HepG2 (cell line): ENCODE data around the gene AFF2.

Source experiments
- CREM ChIP-seq, 2 experiments: sonication (generic) in 1 of 2; formaldehyde crosslinking in 1 of 2; IDR thresholded peaks; 2 replicates each; pipeline versions ENCODE4 v1.4.0 to v1.6.1; 2016 to 2020; ENCODE audit warnings: antibody characterized with exemption in 1 of 2, mild to moderate bottlenecking in 1 of 2, missing genetic modification reagents in 1 of 2
- FOXA1 ChIP-seq, 2 experiments: fragments of 450-650 bp in 1 of 2; sonication (generic) in 1 of 2; formaldehyde crosslinking in 1 of 2; IDR thresholded peaks; 2 replicates each; pipeline versions ENCODE4 v1.4.0 to v1.6.1; 2016 to 2020; ENCODE audit warnings: missing genetic modification reagents in 1 of 2
- KLF16 ChIP-seq, 2 experiments: sonication (generic) in 1 of 2; formaldehyde crosslinking in 1 of 2; IDR thresholded peaks; 2 replicates each; pipeline versions ENCODE4 v1.6.1 to v1.8.0; 2016 to 2023; ENCODE audit warnings: missing genetic modification reagents in 2 of 2, missing compliant biosample characterization in 1 of 2
- MEIS1 ChIP-seq: sonication (generic); formaldehyde crosslinking; IDR thresholded peaks from 2 replicates; pipeline ENCODE4 v1.9.0; 2021; ENCODE audit warnings: mild to moderate bottlenecking, missing genetic modification reagents, moderate library complexity, borderline replicate concordance
- NFE2L2 ChIP-seq: fragments of 150-350 bp; IDR thresholded peaks from 2 replicates; pipeline ENCODE4 v1.6.1; 2014; ENCODE audit warnings: low read length
- PCBP2 ChIP-seq: fragments of 200-400 bp; formaldehyde crosslinking; optimal IDR thresholded peaks from 2 replicates; pipeline ENCODE3; 2018; ENCODE audit warnings: low read length, low read depth; ENCODE audit not compliant: poor library complexity, severe bottlenecking
- PHF20 ChIP-seq: sonication (generic); formaldehyde crosslinking; IDR thresholded peaks from 2 replicates; pipeline ENCODE4 v1.5.0; 2020; ENCODE audit warnings: mild to moderate bottlenecking, missing genetic modification reagents
- ZNF777 ChIP-seq: sonication (generic); formaldehyde crosslinking; IDR thresholded peaks from 2 replicates; pipeline ENCODE4 v1.4.0; 2020; ENCODE audit warnings: missing genetic modification reagents
- TF ChIP-seq, protein P1 (sequence below): sonication (generic); formaldehyde crosslinking; IDR thresholded peaks from 2 replicates; pipeline ENCODE4 v1.5.0; 2020; ENCODE audit warnings: missing genetic modification reagents
- TF ChIP-seq, protein P2 (sequence below): sonication (generic); formaldehyde crosslinking; IDR thresholded peaks from 2 replicates; pipeline ENCODE4 v1.5.0; 2020; ENCODE audit warnings: mild to moderate bottlenecking, missing genetic modification reagents, moderate library complexity
- TF ChIP-seq, protein P3 (sequence below), 2 experiments: IDR thresholded peaks; 2 replicates each; pipeline ENCODE4 v1.6.1; 2011 to 2012; ENCODE audit warnings: low read length in 2 of 2, borderline replicate concordance in 1 of 2, low read depth in 1 of 2, mild to moderate bottlenecking in 1 of 2, moderate library complexity in 1 of 2

DNA sequence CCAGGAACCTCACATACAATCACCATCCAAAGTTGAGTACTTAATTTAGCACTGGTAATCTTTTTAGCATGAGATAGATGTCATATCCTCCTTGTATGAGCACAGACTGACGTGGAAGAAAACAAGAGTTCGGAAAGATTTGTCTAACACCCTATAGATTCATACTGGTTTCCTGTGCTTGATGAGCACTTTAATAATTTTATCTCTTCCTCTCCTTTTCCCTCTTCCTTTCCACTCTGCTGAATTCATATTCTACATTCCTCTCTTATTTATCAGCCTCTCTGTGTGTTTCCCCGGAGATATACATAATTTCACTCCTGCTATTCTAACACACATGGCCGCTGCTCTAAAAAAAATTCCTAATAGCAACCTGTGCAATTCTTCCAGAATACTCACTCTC, 273.9 kb downstream of the AFF2 start:
- TF ChIP-seq FOXA1 (IDR thresholded peaks at IDR 0.05) (no peak), FOXA1 (CRISPR knock-in tag; IDR thresholded peaks at IDR 0.05) (no peak), PHF20 (CRISPR knock-in tag) (no peak), ZNF777 (CRISPR knock-in tag) (no peak), NFE2L2 (no peak), PCBP2 (no peak), CREM (IDR thresholded peaks at IDR 0.05) (no peak), CREM (CRISPR knock-in tag; IDR thresholded peaks at IDR 0.05) (no peak), KLF16 (CRISPR knock-in tag; IDR thresholded peaks at IDR 0.05) (no peak), MEIS1 (CRISPR knock-in tag) (no peak)
- TF ChIP-seq, protein P1, sequence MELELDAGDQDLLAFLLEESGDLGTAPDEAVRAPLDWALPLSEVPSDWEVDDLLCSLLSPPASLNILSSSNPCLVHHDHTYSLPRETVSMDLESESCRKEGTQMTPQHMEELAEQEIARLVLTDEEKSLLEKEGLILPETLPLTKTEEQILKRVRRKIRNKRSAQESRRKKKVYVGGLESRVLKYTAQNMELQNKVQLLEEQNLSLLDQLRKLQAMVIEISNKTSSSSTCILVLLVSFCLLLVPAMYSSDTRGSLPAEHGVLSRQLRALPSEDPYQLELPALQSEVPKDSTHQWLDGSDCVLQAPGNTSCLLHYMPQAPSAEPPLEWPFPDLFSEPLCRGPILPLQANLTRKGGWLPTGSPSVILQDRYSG (CRISPR knock-in tag), result no peak
- TF ChIP-seq, protein P2, sequence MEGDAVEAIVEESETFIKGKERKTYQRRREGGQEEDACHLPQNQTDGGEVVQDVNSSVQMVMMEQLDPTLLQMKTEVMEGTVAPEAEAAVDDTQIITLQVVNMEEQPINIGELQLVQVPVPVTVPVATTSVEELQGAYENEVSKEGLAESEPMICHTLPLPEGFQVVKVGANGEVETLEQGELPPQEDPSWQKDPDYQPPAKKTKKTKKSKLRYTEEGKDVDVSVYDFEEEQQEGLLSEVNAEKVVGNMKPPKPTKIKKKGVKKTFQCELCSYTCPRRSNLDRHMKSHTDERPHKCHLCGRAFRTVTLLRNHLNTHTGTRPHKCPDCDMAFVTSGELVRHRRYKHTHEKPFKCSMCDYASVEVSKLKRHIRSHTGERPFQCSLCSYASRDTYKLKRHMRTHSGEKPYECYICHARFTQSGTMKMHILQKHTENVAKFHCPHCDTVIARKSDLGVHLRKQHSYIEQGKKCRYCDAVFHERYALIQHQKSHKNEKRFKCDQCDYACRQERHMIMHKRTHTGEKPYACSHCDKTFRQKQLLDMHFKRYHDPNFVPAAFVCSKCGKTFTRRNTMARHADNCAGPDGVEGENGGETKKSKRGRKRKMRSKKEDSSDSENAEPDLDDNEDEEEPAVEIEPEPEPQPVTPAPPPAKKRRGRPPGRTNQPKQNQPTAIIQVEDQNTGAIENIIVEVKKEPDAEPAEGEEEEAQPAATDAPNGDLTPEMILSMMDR (CRISPR knock-in tag), result no peak
- TF ChIP-seq, protein P3, sequence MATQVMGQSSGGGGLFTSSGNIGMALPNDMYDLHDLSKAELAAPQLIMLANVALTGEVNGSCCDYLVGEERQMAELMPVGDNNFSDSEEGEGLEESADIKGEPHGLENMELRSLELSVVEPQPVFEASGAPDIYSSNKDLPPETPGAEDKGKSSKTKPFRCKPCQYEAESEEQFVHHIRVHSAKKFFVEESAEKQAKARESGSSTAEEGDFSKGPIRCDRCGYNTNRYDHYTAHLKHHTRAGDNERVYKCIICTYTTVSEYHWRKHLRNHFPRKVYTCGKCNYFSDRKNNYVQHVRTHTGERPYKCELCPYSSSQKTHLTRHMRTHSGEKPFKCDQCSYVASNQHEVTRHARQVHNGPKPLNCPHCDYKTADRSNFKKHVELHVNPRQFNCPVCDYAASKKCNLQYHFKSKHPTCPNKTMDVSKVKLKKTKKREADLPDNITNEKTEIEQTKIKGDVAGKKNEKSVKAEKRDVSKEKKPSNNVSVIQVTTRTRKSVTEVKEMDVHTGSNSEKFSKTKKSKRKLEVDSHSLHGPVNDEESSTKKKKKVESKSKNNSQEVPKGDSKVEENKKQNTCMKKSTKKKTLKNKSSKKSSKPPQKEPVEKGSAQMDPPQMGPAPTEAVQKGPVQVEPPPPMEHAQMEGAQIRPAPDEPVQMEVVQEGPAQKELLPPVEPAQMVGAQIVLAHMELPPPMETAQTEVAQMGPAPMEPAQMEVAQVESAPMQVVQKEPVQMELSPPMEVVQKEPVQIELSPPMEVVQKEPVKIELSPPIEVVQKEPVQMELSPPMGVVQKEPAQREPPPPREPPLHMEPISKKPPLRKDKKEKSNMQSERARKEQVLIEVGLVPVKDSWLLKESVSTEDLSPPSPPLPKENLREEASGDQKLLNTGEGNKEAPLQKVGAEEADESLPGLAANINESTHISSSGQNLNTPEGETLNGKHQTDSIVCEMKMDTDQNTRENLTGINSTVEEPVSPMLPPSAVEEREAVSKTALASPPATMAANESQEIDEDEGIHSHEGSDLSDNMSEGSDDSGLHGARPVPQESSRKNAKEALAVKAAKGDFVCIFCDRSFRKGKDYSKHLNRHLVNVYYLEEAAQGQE (IDR thresholded peaks at IDR 0.05; ENCODE audit: borderline replicate concordance in 1 of 2, low read depth in 1 of 2, low read length in 2 of 2), result no peak
